DLD1 (cell line): ENCODE data around the gene PMAIP1.

ENCODE experiments used
- in situ Hi-C: cut with HindIII; loops from 2 replicates; pipeline ENCODE4 v1.10.0; 2017; ENCODE audit warnings: low sequenced_read_pairs

The PMAIP1 gene

DNA sequence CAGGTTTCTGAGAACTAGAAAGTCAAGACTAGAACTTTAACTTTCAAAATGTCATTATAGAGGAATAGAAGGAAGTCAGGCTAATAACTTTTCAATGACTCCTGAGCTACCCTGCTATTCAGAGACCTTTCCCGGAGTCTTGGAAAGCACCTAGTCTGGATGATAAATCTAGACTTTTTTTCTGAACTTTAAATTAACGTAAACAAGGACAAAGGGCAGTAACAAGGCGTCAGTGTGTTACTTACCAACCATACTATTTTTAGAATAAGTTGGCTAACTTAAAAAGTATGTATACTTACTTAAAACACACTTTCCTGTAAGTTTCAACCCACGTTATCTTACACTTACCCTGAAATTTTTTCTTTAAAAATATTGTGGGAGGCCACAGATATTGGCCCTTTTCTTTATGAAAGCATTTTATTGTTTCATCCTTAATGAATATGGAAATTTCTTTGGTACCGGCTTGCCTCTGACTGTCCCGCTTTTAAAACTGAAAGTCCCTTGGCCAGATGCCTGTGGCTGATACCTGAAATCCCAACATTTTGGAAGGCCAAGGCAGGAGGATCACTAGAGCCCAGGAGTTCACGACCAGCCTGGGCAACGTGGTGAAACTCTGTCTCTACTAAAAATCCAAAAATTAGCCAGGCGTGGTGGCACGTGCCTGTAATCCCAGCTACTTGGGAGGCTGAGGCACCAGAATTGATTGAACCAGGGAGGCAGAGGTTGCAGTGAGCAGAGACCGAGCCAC, 9.7 kb downstream of the PMAIP1 start:
- in situ Hi-C loops, result no loop called here

DNA sequence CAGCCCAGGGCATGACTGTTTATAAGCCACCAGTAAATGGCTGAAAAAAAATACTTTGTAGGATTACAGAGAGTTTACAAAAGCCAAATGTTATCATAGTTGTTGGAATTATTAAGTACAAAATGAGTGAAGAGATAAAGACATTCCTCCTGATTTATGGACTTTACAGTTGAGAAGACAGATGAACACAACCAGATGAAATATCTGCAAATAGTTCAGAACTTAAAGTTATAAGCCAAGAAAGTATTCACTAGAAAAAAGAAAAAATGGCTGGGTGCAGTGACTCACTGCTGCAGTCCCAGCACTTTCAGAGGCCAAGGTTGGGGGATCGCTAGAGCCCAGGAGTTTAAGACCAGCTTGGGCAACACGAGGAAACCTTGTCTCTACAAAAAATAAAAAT, 11.2 kb downstream of the PMAIP1 start:
- in situ Hi-C loops, result no loop called here

DNA sequence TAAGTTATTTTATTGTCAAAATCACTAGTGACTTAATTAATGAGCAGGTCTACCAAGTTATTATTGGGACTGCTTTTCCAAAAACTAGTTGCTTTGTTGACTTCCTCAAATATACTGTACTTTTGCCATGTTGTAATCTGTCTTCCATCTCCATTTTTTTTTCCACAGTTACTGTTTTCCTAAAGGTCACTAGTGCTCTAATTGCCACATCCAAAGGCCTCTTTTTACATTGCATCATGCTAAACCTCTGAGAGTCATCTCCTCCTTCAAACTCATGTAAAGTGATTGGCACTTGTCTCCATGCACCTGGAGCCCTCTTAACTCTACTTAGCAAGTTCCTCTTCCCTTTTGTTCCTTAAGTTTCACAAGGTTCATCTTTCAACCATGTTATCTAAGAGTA, 11.8 kb downstream of the PMAIP1 start:
- in situ Hi-C loops, result no loop called here

DNA sequence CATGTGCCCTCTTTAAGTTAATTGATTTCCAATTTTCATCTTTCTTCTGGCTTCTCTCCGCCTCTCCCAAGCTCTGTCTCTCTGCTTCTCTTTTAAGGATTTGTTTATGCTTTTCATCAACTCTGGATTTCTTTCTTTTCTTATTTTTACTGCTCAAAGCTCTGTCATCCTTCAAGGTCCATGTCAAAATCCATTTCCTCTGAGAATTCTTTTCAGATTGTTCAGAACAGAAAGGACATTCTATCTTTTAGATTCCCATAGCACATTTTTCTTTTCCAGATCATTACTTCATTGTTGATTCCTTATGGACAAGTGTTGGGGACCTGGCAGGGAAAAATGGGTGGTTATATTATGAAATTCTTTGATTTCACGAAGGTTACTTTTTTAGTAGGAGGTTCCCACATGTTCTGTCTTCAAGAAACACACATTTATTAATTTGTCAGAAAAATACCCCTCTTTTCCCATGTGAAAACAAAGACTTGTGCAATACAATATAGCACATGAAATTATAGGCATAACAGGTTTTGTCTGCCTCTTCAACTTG, 12.3 kb downstream of the PMAIP1 start:
- in situ Hi-C loops, result no loop called here

DNA sequence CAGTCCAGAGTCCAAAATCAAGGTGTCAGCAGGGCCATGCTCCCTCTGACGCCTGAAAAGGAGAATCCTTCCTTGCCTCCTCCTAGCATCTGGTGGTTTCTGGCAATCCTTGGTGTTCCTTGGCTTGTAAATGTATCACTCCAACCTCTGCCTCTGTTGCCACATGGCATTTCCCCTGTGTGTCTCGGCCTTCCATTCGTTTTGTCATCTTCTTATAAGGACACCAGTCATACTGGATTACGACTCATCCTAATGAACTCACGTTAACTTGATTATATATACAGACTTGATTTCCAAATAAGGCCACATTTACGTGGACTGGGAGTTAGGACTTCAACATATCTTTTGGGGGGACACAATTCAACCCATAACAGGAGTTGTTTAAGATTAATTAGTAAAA, 15.8 kb downstream of the PMAIP1 start:
- in situ Hi-C loops, result no loop called here

DNA sequence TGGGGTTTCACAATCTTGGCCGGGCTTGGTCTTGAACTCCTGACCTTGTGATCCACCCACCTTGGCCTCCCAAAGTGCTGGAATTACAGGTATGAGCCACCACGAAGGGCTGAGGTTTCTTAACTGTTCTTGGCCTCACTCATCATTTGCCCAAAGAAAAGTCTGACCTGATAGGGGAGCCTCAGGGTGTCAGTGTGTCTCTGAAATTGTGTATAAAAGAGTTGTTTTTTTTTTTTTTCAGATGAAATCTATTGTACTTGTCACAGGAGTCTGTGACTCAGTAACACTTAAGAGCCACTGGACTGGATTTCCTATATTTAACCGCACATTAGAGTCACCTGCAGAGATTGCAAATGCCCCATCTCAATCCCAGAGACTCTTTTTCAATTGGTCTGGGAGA, 16.9 kb downstream of the PMAIP1 start:
- in situ Hi-C loops, result no loop called here

DNA sequence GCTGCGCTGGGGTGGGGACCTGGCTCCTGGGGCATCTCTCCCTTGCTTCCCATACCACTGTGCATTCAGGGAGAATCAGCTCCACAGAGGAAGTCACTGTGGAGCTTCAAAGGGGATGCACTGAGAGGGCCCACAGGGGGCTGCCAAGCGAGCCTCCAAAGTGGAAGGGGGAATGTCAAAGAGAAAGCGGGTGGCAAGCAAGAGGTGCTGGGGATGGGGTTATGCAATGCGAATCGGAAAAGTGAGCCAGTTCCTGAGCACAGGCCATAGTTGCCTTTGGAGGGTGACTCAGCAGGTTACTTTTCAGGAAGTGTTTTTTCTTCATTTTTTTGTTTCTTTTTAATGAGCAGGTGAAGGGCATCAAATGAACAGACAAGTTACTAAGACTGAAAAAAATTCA, 17.6 kb downstream of the PMAIP1 start:
- in situ Hi-C loops, result no loop called here

DNA sequence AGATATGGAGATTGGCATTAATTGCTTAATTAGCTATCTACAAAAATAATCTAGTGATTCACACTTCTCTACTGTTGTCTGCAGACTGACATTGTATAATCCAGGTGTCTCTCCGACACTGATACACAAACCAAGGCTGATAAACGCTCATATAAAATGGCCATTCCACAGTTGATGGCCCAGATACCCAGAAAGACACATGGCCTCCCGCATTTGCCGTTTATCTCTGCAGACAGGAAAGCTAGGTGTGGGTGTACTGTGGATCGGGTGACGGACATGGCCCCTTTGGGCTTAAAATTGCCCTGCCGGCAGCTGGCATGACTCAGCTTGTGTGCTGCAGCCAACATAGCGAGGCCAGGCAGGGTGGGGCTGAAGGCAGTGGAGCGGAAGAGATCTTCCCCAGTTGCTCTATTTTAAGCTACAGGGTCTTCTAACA, 18.5 kb downstream of the PMAIP1 start:
- in situ Hi-C loops, result no loop called here

DNA sequence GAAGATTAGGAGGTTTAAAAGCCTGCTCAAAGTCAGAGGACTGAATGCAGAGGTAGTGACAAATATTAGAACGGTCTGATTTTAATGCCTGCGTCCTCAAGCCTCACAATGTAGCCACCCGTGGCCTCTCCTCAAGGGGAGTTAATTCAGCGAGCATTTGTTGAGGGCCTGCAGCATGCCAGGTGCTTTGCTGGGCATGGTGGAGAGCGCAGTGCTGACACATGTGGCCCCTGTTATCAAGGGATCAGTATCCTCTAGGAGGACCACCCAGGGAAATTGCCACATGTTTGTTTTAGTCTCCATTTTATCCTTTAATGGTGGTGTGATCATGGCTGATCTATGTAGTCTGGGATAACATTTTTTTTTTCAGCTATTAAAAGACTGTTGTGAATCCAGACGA, 19.2 kb downstream of the PMAIP1 start:
- in situ Hi-C loops, result no loop called here

DNA sequence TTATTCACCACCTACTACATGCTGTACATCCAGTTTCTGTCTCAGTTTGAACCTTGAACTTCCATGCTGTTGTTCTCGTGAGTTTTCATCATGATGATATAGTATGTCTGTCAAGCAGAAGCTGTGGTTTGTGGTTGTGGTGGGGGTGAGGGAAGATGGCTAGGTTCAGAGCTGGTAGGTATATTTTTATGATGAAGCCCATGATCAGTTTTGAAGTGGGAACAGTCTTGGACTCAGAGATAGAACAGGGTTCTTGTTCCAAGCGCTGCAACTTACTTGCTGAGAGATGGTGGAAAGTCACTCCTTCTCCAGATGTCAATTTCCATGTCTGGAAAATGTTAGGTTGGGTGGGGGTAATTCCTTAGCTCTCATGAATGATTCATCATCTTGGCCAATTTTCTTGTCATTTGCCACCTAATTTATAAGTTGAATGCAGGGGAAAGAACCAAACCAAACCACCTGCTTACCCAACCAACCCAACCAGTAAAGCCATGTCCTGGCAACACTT, 21.6 kb downstream of the PMAIP1 start:
- in situ Hi-C loops, result no loop called here

DNA sequence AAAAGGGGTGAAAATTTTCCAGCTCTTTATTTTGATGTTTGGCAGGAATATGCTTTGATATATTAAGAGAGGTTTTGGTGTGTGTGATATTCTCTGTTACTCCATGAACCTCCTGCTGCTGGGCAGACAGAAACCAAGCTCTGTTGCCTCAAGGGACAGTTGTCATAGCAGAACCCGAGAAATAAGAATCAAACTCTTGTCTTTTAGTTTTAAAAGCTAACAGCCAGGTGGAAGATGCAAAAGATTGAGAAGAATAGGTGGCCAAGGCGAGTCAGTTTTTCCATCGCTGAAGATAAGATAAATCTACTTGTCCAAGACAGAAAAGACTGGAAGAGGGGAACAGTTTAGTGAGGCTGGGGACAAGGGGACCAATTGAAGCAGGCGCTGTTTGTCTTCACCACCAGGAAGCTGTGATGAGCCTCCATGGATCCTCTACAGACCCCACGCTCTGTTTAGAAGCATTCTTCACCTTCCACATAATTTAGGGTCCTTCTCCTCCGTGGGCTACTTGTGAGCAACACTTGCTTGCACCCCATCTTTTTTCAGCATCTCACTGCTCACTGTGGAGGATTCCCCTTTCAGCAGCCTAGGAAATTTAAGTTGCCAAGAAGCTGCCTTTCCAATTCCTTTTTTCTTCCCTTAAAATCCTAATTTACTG, 23.9 kb downstream of the PMAIP1 start:
- in situ Hi-C loops, result no loop called here

DNA sequence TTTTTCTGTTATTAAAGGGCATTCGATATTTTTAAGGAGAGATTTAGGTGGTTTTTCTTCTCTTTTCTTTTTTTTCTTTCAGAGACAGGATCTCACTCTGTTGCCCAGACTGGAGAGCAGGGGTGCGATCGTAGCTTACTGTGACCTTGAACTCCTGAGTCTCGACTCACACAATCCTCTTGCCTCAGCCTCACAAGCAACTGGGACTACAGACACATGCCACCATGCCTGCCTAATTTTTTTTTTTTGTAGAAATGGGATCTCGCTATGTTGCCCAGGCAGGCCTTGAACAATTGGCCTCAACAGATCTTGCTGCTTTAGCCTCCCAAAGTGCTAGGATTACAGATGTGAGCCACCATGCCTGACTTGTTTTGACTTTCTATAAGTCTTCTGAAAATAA, 26.3 kb downstream of the PMAIP1 start:
- in situ Hi-C loops, result no loop called here

DNA sequence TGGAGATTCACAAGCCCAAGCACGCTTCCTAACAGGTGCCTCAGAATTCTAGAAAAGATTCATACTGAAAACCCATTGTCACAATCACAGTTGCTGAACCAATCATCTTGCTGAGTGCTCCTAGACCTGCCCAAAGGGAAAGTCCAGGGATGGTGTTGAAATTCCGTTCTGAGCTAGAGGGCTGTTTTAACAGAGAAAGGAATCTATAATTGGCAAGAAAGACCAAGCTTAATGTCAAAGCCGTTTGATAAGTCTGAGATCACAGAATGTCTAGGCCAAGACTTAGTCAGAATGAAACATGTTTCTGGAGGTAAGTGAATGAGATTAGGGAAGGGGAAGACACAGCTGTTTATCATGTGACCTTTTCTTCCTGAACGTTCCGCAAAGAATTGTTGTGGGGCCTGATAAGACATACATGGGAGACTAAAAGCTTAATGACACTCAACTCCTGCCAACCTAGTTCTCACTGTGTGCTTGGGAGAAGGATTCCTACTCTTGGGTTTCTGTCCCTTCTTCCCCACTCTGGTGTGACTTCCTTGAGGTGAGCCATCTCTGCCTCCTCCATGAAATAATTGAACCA, 27.5 kb downstream of the PMAIP1 start:
- in situ Hi-C loops, result no loop called here

DNA sequence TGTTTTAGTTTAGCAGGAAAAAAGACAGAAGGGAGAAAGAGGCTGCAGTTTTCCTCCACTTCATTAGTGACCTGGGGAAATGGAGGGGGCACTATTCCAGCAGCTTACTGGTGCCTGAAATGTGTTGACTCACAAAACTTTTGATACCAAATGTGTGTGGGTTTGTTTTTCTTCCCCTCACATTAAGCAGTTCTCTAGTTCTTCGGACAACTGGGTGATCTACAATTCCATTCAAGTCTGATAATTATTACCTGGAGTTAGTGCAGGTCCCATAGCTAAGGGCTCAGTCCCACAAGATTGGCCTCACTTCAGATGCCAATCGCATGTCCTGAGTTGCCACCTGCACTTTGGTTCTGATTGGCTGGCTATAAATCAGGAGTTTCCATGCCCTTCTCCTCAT, 28.4 kb downstream of the PMAIP1 start:
- in situ Hi-C loops, result no loop called here

DNA sequence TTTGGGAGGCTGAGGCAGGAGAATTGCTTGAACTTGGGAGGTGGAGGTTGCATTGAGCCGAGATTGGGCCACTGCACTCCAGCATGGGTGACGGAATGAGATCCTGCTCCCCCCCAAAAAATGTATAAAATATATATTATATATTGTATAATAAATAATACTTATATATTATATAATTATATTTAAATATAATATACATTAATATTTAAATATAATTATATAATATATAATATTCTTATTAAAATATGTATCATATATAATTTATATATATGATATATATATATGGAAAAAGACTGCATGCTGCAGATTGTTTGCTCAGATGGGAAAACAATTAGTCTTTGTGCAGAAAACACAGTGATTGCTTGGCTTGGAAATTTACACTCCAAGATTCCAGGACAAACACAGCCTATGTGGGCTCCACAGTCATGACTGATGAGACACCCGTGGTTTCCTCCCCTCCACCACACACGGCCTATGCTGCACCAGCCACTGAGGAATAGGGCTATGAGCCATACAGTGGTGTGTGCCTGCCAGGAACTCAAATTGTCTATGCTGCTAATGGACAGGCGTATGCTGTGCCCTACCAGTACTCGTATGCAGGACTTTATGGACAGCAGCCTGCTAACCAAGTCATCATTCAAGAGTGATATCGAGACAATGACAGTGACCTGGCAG, 30.0 kb downstream of the PMAIP1 start:
- in situ Hi-C loops, result no loop called here

DNA sequence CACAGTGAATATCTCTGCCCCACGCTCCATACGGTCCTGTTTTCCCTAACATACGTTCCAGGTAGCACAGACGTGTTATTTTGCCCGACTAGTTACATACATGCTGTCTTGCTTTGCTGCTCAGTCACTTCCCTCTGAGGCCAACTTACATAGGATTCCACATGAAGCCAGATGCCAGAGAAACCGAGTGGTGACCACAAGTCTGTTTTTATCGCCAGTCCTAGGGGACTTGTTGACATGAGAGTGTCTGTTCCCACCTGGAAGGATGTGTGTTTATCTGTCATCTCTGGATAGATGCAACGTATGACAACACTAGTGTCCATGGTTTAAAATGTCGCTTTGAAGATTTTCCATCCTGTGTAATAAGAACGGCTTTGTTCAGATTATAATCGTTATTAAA, 32.6 kb downstream of the PMAIP1 start:
- in situ Hi-C loops, result no loop called here

DNA sequence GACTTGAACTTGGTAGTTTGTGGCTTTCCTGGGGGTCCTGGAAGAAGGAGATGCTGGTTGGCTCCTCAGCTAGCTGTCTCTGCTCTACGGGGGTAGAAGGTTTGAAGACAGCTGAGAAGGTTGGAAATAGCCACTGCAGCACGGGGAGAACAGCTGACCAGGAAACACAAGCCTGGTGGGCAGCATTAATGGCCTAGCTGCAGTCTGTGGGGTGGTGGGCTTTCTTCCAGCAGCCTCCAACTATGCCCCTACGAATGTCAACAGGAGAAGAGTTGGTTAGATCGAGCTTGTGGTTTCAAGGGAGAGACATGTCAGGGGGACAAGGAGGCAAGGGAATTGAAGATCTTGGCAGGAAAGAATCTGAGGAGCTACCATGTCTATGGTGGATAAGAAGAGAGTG, 38.9 kb downstream of the PMAIP1 start:
- in situ Hi-C loops, result no loop called here

DNA sequence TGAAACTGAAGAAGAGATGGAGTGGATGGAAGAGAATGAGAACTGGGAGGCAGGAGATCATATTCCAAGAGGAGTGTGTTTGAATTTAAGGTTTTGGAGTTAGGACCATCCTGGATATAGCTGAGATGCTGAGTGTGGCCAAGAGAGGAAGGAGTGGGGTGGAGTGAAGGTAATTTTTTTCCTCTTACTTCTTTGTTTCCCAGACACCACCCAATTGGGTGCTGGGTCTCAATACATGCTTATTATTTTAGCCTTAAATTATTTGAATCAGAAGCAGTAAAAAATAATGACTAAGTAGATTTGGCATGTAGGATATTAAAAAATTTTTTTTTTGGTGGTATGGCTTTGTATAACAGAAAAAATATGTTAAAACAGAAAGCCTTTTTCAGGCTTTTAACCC, 39.3 kb downstream of the PMAIP1 start:
- in situ Hi-C loops, result no loop called here

DNA sequence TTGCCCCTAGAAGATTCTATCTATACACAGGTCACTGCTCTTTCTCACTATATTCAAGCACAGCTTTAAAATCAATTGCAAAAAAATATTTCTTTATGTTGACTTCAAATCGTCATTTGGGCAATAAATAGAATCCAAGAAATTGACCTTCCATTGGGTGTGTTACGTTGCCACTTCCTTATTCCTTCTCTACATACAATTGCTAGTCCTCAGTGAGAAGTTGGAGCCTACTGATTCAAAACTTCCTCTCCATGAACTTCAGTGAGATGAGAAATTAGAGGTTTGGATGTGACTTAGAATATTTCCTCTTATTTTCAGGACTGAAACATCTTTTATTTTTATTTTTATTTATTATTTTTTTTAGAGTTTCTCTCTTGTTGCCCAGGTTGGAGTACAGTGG, 40.3 kb downstream of the PMAIP1 start:
- in situ Hi-C loops, result no loop called here

DNA sequence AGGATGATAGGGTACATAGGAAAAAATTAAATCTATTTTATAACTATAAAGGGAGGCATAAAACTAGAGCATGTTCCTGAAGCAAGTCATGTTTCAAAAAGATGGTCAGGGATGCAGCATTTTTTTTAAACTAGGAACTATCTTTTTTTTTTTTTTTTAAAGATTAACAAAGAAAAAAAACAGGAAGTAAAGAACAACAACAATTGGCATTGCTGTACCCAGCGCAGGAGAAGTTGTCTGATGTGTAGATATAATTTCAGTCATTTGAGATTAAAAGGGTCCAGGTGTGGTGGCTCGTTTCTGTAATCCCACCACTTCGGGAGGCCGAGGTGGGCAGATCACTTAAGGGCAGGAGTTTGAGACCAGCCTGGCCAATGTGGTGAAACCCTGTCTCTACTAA, 41.5 kb downstream of the PMAIP1 start:
- in situ Hi-C loops, result no loop called here

DNA sequence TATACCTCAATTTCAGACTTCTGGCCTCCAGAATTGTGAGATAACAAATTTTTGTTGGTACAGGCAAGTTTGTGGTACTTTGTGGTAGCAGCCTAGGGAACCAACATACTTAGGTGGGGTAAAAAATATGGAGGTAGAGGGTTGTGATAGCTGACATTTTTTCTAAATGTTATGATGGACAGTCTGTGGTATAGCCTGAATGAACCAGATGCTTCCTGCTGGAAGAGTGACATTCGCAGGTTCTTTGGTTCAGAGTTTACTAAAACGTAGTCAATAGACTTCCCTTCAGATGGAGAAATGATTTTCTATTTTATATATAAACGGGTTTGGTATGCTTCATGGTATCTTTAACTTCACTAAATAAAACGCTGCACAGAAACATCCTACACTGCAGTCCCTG, 42.8 kb downstream of the PMAIP1 start:
- in situ Hi-C loops, result no loop called here
